A549 (cell line): ENCODE results near the gene PPIF.

Experiments
- BHLHE40 ChIP-seq: IDR thresholded peaks from 2 replicates; pipeline ENCODE4 v1.6.1; 2012; ENCODE audit warnings: low read depth, low read length, inconsistent platforms
- CBX8 ChIP-seq: fragments of 200-600 bp; sonication (generic); IDR thresholded peaks from 2 replicates; pipeline ENCODE4 v1.6.1; 2016
- CEBPB ChIP-seq, 2 experiments: fragments of >200 bp in 1 of 2; sonication (Bioruptor Twin) in 1 of 2; formaldehyde crosslinking in 1 of 2; IDR thresholded peaks; 2 replicates each; pipeline ENCODE4 v1.6.1; 2012 to 2016
- HOXA7 ChIP-seq: fragments of 250-450 bp; sonication (Bioruptor Pico); IDR thresholded peaks from 2 replicates; pipeline ENCODE4 v1.5.0; 2020; ENCODE audit warnings: mild to moderate bottlenecking, moderate library complexity
- JUN ChIP-seq, 2 experiments: fragments of >200 bp; sonication (Bioruptor Twin); formaldehyde crosslinking; IDR thresholded peaks; 2 replicates in 1 of 2; 3 replicates in 1 of 2; pipeline ENCODE4 v1.6.1; 2016 to 2017
- POLR2A ChIP-seq: IDR thresholded peaks from 2 replicates; pipeline ENCODE4 v1.6.1; 2012; ENCODE audit warnings: mild to moderate bottlenecking, low read length
- POLR2AphosphoS2 ChIP-seq: conservative IDR thresholded peaks from 2 replicates; pipeline ENCODE4 v1.6.1; 2012; ENCODE audit warnings: low read length, improper control_type of control experiment, inconsistent platforms
- RFX5 ChIP-seq: fragments of 450-650 bp; IDR thresholded peaks from 2 replicates; pipeline ENCODE4 v1.7.1; 2014; ENCODE audit warnings: antibody characterized with exemption, mild to moderate bottlenecking, moderate library complexity
- TF ChIP-seq, protein P1 (sequence below): fragments of >200 bp; sonication (Bioruptor Twin); formaldehyde crosslinking; IDR thresholded peaks from 3 replicates; pipeline ENCODE4 v1.5.1; 2016
- TF ChIP-seq, protein P2 (sequence below): fragments of 200-600 bp; sonication (generic); IDR thresholded peaks from 2 replicates; pipeline ENCODE4 v1.6.1; 2016; ENCODE audit warnings: antibody characterized with exemption, mild to moderate bottlenecking, moderate library complexity
- TF ChIP-seq, protein P3 (sequence below): fragments of 250-450 bp; sonication (Bioruptor Pico); IDR thresholded peaks from 2 replicates; pipeline ENCODE4 v1.5.0; 2021; ENCODE audit warnings: mild to moderate bottlenecking, moderate library complexity, borderline replicate concordance
- TF ChIP-seq, protein P4 (sequence below): IDR thresholded peaks from 2 replicates; pipeline ENCODE4 v1.6.1; 2012

DNA sequence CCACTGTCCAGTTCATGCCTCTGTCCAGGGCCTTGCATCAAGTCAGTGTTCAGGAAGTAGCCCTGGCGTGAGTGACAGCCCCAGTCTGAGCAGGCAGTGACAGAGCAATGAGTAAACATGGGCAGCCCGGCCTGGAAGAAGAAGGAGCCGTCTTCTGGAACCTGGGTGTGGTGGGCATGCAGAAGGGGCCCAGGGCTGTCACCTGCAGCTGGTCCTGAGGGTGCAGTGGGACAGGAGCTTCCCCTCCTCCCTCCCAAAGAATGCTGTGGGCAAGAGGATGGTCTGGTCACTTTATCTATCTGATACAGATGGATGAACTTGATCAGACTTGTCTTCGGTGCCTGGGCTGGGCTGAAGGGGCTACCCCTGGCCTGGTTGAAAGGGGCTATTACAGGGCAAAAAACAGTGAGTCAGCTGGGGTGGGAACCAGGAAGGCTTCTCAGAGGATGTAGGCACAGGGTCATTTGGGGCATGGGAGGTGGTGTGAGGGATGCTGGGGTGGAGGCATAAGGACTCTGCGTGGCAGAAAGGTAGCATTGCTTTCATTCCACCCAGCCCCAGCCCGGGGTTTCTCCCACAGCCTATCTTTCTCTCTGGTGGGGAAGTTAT, 42.7 kb upstream of the PPIF start:
- TF ChIP-seq BHLHE40 (no peak), CBX8 (no peak), RFX5 (no peak), POLR2A (no peak), JUN (IDR thresholded peaks at IDR 0.05) (no peak), CEBPB (IDR thresholded peaks at IDR 0.05) (no peak), HOXA7 (CRISPR knock-in tag) (no peak), POLR2AphosphoS2 (no peak)
- TF ChIP-seq, protein P1, sequence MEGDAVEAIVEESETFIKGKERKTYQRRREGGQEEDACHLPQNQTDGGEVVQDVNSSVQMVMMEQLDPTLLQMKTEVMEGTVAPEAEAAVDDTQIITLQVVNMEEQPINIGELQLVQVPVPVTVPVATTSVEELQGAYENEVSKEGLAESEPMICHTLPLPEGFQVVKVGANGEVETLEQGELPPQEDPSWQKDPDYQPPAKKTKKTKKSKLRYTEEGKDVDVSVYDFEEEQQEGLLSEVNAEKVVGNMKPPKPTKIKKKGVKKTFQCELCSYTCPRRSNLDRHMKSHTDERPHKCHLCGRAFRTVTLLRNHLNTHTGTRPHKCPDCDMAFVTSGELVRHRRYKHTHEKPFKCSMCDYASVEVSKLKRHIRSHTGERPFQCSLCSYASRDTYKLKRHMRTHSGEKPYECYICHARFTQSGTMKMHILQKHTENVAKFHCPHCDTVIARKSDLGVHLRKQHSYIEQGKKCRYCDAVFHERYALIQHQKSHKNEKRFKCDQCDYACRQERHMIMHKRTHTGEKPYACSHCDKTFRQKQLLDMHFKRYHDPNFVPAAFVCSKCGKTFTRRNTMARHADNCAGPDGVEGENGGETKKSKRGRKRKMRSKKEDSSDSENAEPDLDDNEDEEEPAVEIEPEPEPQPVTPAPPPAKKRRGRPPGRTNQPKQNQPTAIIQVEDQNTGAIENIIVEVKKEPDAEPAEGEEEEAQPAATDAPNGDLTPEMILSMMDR: no peak
- TF ChIP-seq, protein P2, sequence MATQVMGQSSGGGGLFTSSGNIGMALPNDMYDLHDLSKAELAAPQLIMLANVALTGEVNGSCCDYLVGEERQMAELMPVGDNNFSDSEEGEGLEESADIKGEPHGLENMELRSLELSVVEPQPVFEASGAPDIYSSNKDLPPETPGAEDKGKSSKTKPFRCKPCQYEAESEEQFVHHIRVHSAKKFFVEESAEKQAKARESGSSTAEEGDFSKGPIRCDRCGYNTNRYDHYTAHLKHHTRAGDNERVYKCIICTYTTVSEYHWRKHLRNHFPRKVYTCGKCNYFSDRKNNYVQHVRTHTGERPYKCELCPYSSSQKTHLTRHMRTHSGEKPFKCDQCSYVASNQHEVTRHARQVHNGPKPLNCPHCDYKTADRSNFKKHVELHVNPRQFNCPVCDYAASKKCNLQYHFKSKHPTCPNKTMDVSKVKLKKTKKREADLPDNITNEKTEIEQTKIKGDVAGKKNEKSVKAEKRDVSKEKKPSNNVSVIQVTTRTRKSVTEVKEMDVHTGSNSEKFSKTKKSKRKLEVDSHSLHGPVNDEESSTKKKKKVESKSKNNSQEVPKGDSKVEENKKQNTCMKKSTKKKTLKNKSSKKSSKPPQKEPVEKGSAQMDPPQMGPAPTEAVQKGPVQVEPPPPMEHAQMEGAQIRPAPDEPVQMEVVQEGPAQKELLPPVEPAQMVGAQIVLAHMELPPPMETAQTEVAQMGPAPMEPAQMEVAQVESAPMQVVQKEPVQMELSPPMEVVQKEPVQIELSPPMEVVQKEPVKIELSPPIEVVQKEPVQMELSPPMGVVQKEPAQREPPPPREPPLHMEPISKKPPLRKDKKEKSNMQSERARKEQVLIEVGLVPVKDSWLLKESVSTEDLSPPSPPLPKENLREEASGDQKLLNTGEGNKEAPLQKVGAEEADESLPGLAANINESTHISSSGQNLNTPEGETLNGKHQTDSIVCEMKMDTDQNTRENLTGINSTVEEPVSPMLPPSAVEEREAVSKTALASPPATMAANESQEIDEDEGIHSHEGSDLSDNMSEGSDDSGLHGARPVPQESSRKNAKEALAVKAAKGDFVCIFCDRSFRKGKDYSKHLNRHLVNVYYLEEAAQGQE: no peak
- TF ChIP-seq, protein P3, sequence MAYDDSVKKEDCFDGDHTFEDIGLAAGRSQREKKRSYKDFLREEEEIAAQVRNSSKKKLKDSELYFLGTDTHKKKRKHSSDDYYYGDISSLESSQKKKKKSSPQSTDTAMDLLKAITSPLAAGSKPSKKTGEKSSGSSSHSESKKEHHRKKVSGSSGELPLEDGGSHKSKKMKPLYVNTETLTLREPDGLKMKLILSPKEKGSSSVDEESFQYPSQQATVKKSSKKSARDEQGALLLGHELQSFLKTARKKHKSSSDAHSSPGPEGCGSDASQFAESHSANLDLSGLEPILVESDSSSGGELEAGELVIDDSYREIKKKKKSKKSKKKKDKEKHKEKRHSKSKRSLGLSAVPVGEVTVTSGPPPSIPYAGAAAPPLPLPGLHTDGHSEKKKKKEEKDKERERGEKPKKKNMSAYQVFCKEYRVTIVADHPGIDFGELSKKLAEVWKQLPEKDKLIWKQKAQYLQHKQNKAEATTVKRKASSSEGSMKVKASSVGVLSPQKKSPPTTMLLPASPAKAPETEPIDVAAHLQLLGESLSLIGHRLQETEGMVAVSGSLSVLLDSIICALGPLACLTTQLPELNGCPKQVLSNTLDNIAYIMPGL: no peak
- TF ChIP-seq, protein P4, sequence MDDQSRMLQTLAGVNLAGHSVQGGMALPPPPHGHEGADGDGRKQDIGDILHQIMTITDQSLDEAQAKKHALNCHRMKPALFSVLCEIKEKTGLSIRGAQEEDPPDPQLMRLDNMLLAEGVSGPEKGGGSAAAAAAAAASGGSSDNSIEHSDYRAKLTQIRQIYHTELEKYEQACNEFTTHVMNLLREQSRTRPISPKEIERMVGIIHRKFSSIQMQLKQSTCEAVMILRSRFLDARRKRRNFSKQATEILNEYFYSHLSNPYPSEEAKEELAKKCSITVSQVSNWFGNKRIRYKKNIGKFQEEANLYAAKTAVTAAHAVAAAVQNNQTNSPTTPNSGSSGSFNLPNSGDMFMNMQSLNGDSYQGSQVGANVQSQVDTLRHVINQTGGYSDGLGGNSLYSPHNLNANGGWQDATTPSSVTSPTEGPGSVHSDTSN: no peak
